GM18873 (cell line): ENCODE measurements around the gene PM20D2.

Source experiments
- ATAC-seq: cut with Tn5 transposase; IDR thresholded peaks from one replicate; pipeline ENCODE4 v1.9.1; 2021; ENCODE audit warnings: mild to moderate bottlenecking, moderate library complexity, moderate number of reproducible peaks; ENCODE audit not compliant: unreplicated experiment, low FRiP score

The PM20D2 gene

GRCh38 chr6:89144354-89144906, 1.4 kb upstream of the PM20D2 start:
- ATAC-seq: peak; percentile 30

- peak; percentile 46 for ATAC-seq
Observed at GRCh38 chr6:89145091-89145955, 532 bp upstream of the PM20D2 start.

- no peak for ATAC-seq
Observed at GRCh38 chr6:89146718-89147700, 1.2 kb downstream of the PM20D2 start.

GRCh38 chr6:89148016-89148750, 2.3 kb downstream of the PM20D2 start:
- ATAC-seq: no peak

- no peak for ATAC-seq
Observed at GRCh38 chr6:89154131-89154530, 8.3 kb downstream of the PM20D2 start.

GRCh38 chr6:89160331-89161092, 14.7 kb downstream of the PM20D2 start:
- no peak for ATAC-seq

- ATAC-seq: no peak
Observed at GRCh38 chr6:89161326-89162046, 15.6 kb downstream of the PM20D2 start.

GRCh38 chr6:89162047-89162371, 16.2 kb downstream of the PM20D2 start:
- no peak for ATAC-seq

- no peak for ATAC-seq
Observed at GRCh38 chr6:89172131-89172530, 26.3 kb downstream of the PM20D2 start.

GRCh38 chr6:89173634-89174033, 27.8 kb downstream of the PM20D2 start:
- ATAC-seq: no peak

- ATAC-seq: no peak
Observed at GRCh38 chr6:89180112-89180511, 34.3 kb downstream of the PM20D2 start.

GRCh38 chr6:89180971-89181370, 35.1 kb downstream of the PM20D2 start:
- ATAC-seq: no peak

GRCh38 chr6:89183294-89183693, 37.4 kb downstream of the PM20D2 start:
- no peak for ATAC-seq

GRCh38 chr6:89184344-89184743, 38.5 kb downstream of the PM20D2 start:
- no peak for ATAC-seq

- ATAC-seq: no peak
Observed at GRCh38 chr6:89186762-89187161, 40.9 kb downstream of the PM20D2 start.

GRCh38 chr6:89187504-89187903, 41.6 kb downstream of the PM20D2 start:
- ATAC-seq: no peak

- ATAC-seq: no peak
Observed at GRCh38 chr6:89190741-89191140, 44.9 kb downstream of the PM20D2 start.

- ATAC-seq: no peak
Observed at GRCh38 chr6:89194559-89194958, 48.7 kb downstream of the PM20D2 start.

GRCh38 chr6:89197141-89197540, 51.3 kb downstream of the PM20D2 start:
- ATAC-seq: no peak
